Sigmoid colon (tissue), 4 donors: ENCODE measurements around the gene PRKACB.

Source experiments
- EP300 ChIP-seq, 4 donors: sonication (generic); formaldehyde crosslinking; IDR thresholded peaks; one replicate each; pipeline ENCODE4 v1.6.1; 2017; ENCODE audit warnings: antibody characterized with exemption in 4 of 4
- POLR2AphosphoS5 ChIP-seq, 4 donors: sonication (generic); formaldehyde crosslinking; IDR thresholded peaks; one replicate each; pipeline ENCODE4 v1.6.1; 2017; ENCODE audit warnings: antibody characterized with exemption in 4 of 4
- TF ChIP-seq, protein P1 (sequence below), 4 experiments: fragments of 450-650 bp in 3 of 4; fragments of 200-600 bp in 1 of 4; IDR thresholded peaks; one replicate each; pipeline ENCODE4 v1.5.1; 2016 to 2019; ENCODE audit warnings: antibody characterized with exemption in 4 of 4, mild to moderate bottlenecking in 3 of 4, moderate library complexity in 2 of 4

DNA sequence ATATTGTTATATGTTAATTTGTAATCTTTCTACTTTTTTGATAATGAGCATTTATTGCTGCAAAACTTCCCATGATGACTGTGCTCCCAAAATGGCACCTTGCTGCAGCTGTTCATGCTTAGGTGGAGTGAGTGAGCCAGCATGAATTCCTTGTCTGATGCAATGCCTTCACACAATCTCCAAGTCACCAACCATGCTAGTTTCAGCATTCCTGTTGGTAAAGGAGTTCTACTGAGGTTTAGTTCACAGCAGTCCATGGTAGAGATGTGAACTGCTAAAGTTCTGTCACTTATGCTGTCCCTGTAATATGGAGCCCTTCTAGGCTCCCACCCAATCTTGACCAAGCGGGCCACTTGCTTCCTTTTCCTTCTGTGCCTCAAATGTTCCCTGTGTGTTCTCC, 26.2 kb upstream of the PRKACB start:
- TF ChIP-seq POLR2AphosphoS5 (IDR thresholded peaks at IDR 0.05) (no peak), EP300 (IDR thresholded peaks at IDR 0.05) (no peak)
- TF ChIP-seq, protein P1, sequence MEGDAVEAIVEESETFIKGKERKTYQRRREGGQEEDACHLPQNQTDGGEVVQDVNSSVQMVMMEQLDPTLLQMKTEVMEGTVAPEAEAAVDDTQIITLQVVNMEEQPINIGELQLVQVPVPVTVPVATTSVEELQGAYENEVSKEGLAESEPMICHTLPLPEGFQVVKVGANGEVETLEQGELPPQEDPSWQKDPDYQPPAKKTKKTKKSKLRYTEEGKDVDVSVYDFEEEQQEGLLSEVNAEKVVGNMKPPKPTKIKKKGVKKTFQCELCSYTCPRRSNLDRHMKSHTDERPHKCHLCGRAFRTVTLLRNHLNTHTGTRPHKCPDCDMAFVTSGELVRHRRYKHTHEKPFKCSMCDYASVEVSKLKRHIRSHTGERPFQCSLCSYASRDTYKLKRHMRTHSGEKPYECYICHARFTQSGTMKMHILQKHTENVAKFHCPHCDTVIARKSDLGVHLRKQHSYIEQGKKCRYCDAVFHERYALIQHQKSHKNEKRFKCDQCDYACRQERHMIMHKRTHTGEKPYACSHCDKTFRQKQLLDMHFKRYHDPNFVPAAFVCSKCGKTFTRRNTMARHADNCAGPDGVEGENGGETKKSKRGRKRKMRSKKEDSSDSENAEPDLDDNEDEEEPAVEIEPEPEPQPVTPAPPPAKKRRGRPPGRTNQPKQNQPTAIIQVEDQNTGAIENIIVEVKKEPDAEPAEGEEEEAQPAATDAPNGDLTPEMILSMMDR (IDR thresholded peaks at IDR 0.05): no peak
